GM19025 (cell line): Measurements from ENCODE around the gene UVSSA.

Experiments
- ATAC-seq: cut with Tn5 transposase; IDR thresholded peaks from one replicate; pipeline ENCODE4 v1.9.1; 2021; ENCODE audit warnings: mild to moderate bottlenecking, low read depth, moderate library complexity; ENCODE audit not compliant: unreplicated experiment

UVSSA gene

DNA sequence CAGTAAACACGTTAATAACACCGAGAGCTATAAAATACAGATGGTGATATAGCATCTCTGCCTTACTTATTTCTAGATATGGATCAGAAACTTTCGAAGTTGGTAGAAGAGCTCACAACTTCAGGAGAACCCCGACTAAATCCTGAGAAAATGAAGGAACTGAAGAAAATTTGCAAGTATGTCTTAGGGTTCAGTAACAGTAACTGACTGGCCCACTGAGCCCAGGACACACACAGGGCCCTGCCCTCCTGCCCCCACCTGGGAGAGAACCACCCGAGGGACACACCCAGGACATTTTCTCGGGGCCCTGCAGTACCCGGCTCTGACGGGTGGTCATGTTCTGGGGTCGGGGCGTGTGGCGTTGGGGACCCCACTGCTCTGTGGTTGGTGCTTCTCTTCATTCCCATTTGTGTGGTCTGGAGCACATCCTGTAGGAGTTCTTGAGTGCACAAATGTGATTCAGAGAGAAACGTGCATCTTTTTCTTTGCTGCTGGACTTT is 1.1 kb downstream of the UVSSA start:
- no peak for ATAC-seq

DNA sequence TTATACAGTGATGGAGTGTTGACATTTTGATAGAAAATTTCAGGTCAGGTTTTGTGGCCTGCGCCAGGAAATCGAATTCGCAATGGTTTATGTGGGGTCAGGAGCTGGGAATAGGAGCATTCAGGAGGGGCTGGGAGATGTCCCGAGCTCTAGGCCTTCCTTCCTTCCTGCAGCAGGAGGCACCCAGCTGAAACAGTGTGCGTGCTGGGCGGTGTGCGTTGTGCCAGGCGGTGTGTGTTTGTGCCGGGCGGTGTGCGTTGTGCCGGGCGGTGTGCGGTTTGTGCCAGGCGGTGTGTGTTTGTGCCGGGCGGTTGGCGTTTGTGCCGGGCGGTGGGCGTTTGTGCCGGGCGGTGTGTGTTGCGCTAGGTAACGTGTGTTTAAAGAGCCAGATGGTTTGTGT is 1.7 kb downstream of the UVSSA start:
- no peak for ATAC-seq

DNA sequence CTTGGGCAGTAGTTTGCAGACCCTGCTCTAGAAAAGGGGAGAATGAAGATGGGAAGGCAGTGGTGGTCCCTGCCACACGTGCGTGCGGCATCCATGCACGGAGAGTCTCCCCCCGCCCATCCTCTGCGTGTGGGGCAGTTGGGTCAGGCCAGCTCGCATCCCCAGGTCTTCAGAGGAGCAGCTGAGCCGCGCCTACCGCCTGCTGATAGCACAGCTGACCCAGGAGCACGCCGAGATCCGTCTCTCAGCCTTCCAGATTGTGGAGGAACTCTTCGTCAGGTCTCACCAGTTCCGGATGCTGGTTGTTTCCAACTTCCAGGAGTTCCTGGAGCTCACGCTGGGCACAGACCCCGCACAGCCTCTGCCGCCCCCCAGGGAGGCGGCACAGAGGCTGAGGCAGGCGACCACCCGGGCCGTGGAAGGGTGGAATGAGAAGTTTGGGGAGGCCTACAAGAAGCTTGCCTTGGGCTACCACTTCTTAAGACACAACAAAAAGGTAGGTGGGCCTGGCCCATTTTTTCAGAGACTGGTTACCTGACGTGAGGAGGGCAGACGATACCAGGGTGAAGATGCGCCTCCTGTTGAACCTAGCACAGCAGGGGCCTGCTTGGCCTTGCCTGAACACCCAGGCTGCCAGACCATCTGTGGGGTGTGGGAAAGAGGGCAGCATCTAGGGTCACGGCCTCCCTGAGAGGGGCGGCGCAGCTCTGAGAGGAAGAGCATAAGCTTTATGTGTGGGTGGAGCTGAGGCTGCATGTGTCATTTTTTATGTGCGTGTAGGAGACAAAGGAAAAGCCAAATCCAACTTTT is 2.6 kb downstream of the UVSSA start:
- no peak for ATAC-seq

DNA sequence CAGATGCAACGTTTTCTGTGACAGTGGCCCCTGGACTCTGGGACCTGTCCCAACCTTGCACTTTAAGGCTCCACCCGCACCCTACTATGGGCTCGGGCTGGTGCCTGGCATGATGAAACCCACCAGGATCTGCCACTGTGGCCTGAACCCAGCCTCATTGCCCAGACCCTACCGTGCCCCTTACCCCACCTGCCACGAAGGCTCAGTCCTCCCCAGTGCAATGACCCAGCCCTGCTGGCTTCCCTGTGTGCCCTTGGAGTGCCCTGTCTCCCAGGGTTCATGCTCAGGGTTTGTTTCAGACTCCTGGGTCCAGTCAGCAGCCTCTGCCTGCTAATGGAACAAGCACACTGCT is 3.1 kb downstream of the UVSSA start:
- no peak for ATAC-seq

DNA sequence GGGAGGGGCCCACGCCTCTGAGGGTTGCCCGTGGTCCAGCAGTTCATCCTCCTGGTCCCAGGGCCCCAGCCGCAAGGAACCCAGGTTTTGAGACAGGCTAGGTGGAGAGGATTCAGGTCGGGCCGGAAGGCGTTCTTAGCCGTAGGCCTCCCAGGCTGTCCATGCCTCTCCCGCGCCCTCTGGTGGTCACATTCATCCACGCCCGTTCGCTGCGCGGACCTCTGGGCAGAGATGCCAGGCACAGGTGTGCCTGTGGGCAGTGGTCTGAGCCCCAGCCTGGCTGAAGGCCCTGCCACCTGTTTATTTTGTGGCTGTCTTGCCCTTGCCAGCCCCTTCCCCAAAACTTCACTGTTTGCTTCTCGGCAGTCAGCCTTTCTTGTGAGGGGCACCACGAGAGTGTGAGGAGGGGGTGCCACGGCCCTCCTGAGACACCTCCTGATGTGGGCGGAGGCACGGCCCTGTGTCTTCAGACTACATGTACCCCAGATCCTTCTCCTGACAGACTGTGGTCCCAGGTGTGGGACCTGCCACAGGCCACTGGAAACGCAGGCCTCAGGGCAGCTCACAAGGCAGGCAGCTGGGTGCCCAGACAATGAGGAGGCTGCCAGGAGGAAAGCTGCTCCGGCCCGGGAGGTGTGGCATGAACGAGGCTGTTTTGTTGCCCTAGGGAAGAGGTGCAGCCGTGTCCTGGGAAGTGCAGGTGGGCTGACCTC is 5.0 kb downstream of the UVSSA start:
- no peak for ATAC-seq

DNA sequence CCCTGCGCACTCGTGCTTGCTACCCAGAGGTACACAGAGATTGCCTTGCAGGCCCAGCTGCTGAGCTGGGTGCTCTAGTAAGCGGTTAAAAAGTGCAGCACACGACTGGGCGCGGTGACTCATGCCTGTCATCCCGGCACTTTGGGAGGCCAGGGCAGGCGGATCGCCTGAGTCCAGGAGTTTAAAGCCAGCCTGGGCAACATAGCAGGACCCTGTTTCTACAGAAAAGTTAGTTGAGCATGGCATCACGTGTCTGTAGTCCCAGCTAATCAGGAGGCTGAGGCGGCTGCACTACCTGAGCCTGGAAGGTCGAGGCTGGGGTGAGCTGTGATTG is 5.5 kb downstream of the UVSSA start:
- ATAC-seq: no peak

DNA sequence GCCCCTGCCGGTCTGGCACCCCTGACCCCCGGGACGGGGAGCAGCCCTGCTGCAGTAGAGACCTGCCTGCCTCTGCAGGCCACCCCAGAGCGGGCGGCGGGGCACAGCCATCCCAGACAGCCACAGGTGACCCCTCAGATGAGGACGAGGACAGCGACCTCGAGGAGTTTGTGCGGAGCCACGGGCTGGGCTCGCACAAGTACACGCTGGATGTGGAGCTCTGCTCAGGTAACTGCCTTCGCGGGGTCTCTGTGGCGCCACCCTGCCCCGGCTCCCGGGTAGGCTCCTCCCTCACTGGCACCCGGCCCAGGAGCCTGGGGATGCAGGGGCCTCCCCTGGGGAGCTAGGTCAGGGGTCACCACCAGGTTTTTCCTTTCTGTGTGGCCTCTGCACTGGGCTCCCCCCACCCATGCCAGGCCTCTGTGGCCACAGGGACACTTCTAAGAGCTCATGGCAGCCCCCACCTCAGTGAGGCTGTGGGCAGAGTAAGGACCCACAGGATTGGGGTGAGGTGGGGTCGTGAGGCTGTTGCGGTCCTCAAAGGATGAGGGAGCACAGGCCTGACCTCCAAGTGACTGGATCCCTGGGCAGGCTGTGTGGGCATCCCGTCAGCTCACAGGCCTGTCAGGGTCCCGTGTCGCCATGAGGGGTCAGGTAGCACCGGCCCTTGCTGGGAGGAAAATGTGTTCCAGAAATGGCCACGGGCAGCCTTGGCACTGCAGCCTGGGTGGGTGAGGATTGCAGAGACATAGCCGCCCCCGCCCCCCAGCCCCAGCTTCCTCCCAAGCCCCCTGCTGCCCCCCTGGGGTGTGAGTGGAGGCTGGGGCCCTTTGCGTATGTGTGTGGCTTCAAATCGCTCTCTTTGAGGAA is 6.4 kb downstream of the UVSSA start:
- ATAC-seq: no peak

DNA sequence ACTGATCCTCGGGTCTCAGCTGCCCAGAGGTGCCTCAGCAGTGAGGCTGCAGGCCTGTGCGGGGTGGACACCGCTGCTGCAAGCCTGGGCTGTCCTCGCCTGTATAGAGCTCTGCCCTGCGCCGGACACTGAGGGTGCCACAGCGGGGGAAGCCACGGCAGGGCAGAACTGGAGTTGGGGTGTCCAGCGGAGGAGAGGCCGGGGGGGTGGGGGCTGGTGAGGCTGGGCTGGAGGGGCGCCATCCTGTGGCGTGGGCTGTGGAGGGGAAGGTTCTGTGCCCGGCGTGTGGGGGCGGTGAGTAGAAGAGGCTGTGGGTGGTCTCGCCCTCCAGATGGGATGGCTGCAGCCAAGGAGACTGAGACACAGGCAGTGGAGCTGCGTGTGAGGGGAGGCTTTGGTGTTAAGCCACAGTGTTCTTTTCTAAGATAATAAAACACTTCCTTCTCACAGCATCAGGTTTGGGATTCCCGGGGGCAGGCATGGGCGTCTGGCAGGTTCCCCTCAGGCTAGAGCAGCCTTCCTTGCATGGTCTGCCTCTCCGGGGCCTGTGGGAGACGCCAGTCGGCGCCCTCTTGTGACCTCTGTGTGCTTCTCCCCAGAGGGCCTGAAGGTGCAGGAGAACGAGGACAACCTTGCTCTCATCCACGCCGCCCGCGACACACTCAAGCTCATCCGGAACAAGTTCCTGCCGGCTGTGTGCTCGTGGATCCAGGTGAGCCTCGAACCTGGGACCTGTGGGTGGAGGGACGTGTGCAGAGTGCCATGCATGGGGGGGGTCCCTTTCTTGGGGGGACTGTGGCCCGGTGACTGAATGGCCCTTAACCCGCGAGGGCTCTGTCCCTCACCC is 7.4 kb downstream of the UVSSA start:
- no peak for ATAC-seq

DNA sequence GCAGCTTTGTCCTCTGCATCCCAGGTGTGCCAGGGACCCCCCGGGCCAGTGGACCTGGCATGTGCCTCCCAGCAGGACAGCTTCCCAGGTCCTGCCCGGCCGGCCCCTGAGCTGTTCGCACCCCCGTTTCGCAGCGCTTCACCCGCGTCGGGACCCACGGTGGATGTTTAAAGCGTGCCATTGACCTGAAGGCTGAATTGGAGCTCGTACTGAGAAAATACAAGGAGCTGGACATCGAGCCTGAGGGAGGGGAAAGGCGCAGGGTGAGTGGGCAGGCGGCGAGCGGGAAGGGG is 7.9 kb downstream of the UVSSA start:
- no peak for ATAC-seq

DNA sequence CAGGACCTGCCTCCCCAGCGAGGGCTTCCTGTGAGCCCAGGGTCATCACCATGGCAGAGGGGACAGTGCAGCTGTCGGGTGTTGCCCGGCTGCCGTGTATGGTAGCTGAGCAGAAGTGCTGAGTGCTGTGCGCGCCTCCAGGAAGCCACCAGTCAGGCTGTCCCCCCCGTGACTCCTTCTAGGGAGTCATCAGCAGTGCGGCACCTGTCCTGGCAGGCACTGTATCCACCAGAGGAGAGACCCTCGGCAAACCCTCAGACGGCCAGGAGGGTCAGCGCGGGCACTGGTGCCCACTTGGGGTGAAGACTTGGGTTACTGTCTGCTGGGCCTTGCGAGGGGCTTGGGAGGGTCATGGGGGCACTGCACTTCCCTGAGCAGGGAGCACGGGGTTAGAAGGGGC is 8.4 kb downstream of the UVSSA start:
- no peak for ATAC-seq

DNA sequence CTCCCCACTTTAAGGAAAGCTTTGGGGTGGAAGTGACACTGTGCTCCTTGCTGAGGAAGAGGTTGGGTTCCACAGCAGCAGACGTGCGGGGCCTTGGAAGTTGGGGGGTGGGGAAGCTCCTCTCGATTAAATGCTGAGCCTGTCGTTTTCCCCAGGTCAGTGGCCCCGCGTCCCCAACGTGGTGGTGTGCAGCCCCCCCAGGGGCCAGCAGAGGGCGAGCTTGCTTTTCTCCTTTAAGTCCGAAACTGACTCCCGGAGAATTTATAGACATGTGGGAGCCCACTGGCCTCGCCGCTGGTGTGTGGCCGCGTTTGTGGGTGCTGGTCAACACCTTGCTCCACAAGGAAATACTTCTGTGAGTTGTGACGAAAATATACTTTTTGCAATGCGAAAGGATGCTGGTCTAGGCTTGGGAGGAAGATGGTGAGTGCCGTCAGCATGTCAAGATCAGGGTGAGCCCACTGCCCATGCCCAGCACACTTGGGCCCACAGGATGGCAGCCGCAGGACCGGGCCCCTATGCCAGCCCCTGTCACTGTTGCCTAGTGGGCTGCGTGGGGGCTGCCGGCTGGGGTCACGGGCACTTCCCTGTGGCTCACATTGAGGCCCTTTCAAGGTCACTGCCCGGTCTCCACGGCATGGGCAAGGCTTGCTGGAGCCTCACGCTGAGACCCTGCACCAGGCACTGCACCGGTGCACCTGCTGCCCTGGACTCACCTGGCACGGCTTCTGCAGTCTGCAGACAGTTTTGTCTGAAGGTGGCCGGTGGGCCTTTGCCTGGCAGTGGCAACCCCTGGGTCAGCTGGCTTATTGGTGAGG is 9.4 kb downstream of the UVSSA start:
- ATAC-seq: no peak

DNA sequence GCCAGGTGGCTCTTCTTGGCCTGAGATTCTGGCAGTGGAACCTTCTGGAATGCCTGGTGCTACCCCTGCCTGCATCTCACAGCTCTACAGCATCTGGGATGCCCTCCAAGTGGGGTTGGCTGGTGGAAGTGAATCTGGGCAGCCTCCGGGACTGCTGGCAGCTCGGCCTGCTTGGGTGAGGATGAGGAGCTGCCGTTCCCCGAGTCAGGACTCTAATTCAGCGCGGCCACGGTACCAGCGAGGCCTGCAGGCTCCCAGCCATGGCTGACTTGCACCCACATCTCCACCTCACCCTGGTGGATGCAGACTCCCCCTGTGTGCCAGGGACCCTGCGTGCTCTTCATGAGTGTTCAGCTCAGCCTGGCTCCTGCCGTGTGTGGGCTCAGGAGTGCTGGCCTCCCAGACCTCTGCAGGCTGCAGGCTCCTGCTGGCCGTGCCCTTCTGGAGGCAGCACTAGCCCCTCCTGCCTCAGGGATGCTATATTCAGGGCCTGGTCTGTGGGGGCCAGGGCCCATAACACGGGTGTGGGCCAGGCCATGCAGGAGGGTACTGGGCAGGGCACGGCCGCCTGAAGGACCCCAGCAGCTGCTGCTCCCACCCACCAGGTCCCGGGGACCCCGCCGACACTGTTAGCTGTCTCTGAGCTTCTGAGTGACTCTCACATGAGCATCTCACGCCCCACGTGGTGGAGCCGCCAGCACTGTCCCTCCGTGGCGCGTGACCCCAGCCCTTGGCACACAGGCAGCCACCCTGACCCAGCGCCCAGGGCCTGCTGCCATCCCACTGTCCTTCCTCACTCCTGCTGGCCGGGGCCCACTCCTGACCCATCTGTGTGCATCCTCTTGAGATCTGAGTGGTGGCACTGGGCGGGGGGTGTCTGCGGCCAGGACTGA is 10.6 kb downstream of the UVSSA start:
- ATAC-seq: no peak

DNA sequence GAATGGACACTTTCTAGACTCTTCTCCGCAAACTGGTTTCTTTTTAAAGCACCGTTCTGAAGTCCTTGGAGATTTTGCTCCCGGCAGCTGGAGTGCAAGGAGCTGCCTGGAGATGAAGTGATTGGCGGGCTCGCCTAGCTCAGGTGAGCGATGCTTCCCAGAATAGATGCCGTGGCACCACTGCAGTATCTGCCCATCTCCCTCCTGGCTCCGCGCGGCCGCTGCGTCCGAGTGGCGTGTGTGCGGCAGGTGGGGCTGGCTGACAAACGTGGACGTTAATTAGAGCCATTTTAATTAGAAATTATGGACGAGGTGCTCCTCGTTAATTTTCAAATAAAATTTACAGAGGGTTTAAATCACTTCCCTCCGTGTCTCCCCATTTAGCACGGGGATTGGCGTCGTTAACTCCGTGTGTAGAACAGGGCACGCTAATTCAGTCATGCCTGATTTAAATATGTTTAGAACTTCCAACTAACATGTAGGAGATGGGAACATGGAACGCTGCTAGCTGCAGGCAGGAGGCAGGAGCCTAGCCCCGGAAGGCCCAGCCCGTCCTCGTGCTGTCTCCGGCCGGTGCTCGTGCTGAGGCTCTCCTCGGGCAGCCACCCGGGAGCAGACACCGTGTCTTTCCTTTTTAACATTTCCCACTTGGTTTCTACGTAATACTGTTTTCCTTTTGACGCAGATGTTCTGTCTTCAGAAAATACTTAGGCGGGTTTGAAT is 11.6 kb downstream of the UVSSA start:
- ATAC-seq: no peak

DNA sequence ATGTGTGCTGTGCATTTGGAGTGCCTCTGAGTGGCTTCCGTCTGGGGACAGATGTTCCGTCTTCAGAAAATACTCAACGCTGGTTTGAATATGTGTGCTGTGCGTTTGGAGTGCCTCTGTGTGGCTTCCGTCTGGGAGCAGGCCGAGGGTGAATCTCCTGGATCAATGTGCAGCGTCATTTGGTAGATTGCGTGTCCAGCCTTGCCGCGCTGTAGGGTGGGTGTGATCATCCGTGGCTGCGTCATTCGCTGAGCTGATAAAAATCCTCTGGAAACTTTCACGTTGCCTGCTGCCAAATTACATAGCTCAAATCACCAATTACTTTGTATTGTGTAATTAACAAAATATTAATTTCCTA is 12.1 kb downstream of the UVSSA start:
- no peak for ATAC-seq

DNA sequence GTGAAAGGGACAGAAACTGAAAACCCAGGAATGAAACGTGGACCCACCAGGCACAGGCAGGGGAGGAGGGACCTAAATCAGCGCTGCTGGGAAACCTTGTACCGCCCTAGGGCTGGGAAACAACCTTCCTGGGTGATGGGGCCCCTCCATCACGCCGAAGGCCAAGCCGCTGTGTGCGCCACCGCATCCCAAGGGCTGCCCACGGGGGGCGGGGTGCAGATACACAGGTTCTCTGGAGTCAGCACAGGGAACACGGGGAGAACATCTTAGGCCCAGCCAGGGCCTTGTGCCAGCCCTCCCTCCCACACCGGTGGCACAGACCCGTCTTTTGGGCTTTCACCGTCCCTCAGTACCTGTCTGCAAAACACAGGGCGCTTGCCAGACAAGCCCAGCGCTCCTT is 13.0 kb downstream of the UVSSA start:
- no peak for ATAC-seq

DNA sequence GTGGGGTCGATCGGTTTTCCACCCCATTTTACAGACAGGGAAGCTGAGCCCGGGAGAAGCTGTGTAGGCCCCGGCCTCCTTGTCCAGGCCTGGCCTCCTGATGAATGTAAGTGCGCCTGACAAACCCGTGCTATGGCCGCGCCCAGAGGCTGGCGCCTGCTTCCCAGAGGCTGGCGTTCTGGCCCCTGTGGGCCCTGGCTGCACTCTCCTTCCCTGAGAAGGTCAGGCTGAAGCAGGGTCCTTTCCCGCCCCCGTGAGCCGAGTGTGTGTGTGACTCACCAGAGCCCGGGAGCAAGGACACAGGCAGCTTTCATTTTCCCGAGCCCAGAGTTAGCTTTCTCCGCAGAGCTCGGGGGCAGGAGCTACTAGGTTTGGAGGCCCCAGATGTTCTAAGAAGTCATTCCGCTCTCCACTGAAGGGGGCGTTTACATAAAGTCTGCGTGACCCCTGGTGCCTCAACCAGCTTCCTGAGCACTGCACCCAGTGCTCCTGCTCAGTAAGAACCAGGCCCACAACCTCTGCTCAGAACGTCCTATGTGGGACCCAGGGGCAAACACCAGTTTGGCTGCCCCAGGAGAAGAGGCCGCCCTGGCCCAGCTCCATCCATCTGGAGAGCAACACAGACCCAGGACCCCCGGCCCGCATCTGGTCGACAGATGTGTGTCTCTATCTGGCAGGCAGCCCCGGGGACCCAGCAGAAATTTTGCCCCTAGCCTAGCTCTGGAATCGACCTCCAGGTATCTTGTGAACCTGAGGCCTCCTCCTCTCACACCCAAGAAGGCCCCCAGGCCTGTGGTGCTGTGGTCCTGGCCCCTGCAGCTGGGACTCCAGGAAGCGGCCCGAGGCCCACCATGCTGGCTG is 13.6 kb downstream of the UVSSA start:
- ATAC-seq: no peak

DNA sequence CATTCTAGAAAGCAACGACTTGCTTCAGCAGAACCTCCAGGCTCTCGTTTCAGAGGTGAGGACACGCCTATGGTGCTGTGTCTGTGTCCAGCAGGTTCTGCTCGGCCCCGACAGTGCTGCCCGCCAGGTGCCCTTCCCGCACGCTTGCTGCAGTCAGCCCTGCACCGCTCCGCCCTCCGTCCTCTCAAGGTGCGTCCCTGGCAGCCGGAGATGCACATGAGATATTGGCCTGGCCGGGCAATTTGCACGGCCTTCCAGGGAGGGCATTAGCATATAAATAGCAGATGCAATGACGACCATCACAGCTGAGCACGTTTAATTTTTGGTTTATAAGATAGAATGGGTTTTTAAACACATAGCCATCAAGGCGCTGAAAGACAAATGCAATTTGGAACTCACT is 14.4 kb downstream of the UVSSA start:
- no peak for ATAC-seq
